GM12874 (cell line): ENCODE data around the gene AGPS.

Experiments used
- CTCF ChIP-seq: IDR thresholded peaks from 2 replicates; pipeline ENCODE4 v1.5.1; 2011; ENCODE audit warnings: low read depth, mild to moderate bottlenecking, control low read depth, low read length, moderate library complexity; ENCODE audit not compliant: insufficient read depth

The AGPS gene

GRCh38 chr2:177478029-177478428, 85.5 kb downstream of the AGPS start:
- no peak for TF ChIP-seq CTCF

- no peak for TF ChIP-seq CTCF
These were observed 86.3 kb downstream of the AGPS start for GRCh38 chr2:177478907-177479306.

- TF ChIP-seq CTCF, result no peak
These were observed 89.6 kb downstream of the AGPS start for GRCh38 chr2:177482195-177482594.

GRCh38 chr2:177483531-177483930, 91.0 kb downstream of the AGPS start:
- no peak for TF ChIP-seq CTCF

GRCh38 chr2:177484180-177484795, 91.7 kb downstream of the AGPS start:
- no peak for TF ChIP-seq CTCF

- peak; percentile 39; the same call in 1 of the 2 replicates for TF ChIP-seq CTCF
These were observed 97.2 kb downstream of the AGPS start for GRCh38 chr2:177489719-177490301.

GRCh38 chr2:177495945-177496344, 103.4 kb downstream of the AGPS start:
- no peak for TF ChIP-seq CTCF
